Keratinocyte (primary cell): Measurements from ENCODE around the gene KCNJ12. TPM values are rescaled to one million over a fixed set of nuclear protein-coding genes. Genes with fewer than 3 reads are reported as not detected.
"Not testable (repeated sequence)": the region's sequence is repeated elsewhere in the genome, so short reads cannot be mapped to it uniquely, and the experiment has no call there.

Experiments
- DNase-seq: peaks from one replicate; pipeline ENCODE4 v3.0.0-alpha.2; 2011; ENCODE audit warnings: low read depth, missing footprints, low spot score
- FAIRE-seq: peaks from 2 replicates; lab custom pipeline; 2011; peaks lifted over from hg19 to GRCh38; lab: Jason Lieb, UNC
- H2AFZ ChIP-seq: 2 replicates; pipeline ENCODE4 v1.6.0; 2012; ENCODE audit warnings: low read length, control low read depth, inconsistent platforms; ENCODE audit not compliant: control insufficient read depth
- H3K27ac ChIP-seq: 2 replicates; pipeline ENCODE4 v1.5.1; 2011; ENCODE audit warnings: low read length; ENCODE audit not compliant: control insufficient read depth, insufficient read depth
- H3K27me3 ChIP-seq: 3 replicates; pipeline ENCODE4 v1.6.0; 2011; ENCODE audit warnings: low read length; ENCODE audit not compliant: control insufficient read depth, insufficient read depth; ENCODE audit errors: extremely low read depth
- H3K36me3 ChIP-seq, 2 experiments: 2 replicates in 1 of 2; 3 replicates in 1 of 2; pipeline ENCODE4 v1.5.1; 2011; ENCODE audit warnings: low read length in 2 of 2, mild to moderate bottlenecking in 1 of 2; ENCODE audit not compliant: control insufficient read depth in 2 of 2, insufficient read depth in 2 of 2; ENCODE audit errors: extremely low read depth in 1 of 2
- H3K4me1 ChIP-seq: 3 replicates; pipeline ENCODE4 v1.5.1; 2011; ENCODE audit warnings: low read length; ENCODE audit not compliant: control insufficient read depth, insufficient read depth; ENCODE audit errors: extremely low read depth
- H3K4me2 ChIP-seq: 3 replicates; pipeline ENCODE4 v1.6.0; 2011; ENCODE audit warnings: low read depth, low read length; ENCODE audit not compliant: control insufficient read depth, insufficient read depth; ENCODE audit errors: extremely low read depth
- H3K4me3 ChIP-seq, 3 experiments: fragments of 200-600 bp in 1 of 3; sonication (generic) in 1 of 3; 2 replicates in 2 of 3; 3 replicates in 1 of 3; pipeline ENCODE4 v1.5.1; 2011 to 2016; ENCODE audit warnings: low read length in 3 of 3, mild to moderate bottlenecking in 3 of 3, control low read depth in 2 of 3, inconsistent platforms in 1 of 3, low read depth in 1 of 3, mixed read lengths in 1 of 3, mixed run types in 1 of 3, moderate library complexity in 1 of 3; ENCODE audit not compliant: control insufficient read depth in 2 of 3, insufficient read depth in 2 of 3; ENCODE audit errors: extremely low read depth in 1 of 3
- H3K79me2 ChIP-seq: 2 replicates; pipeline ENCODE4 v1.6.0; 2012; ENCODE audit warnings: low read length; ENCODE audit not compliant: control insufficient read depth, insufficient read depth
- H3K9ac ChIP-seq: 3 replicates; pipeline ENCODE4 v1.6.0; 2011; ENCODE audit warnings: low read length; ENCODE audit not compliant: control insufficient read depth, insufficient read depth; ENCODE audit errors: extremely low read depth
- H3K9me1 ChIP-seq: 3 replicates; pipeline ENCODE4 v1.6.0; 2011; ENCODE audit warnings: low read length; ENCODE audit not compliant: control insufficient read depth, insufficient read depth; ENCODE audit errors: extremely low read depth
- H3K9me3 ChIP-seq: 2 replicates; pipeline ENCODE4 v1.5.1; 2012; ENCODE audit warnings: low read depth, low read length; ENCODE audit not compliant: control insufficient read depth
- H4K20me1 ChIP-seq: 3 replicates; pipeline ENCODE4 v1.6.0; 2011; ENCODE audit warnings: low read length; ENCODE audit not compliant: control insufficient read depth, insufficient read depth; ENCODE audit errors: extremely low read depth
- EZH2 ChIP-seq: IDR thresholded peaks from one replicate; pipeline ENCODE4 v1.6.1; 2012; ENCODE audit warnings: inconsistent platforms, mild to moderate bottlenecking, low read length, moderate library complexity
- dilution Hi-C: fragments of 300-500 bp; cut with MboI; formaldehyde crosslinking; loops from one replicate; pipeline ENCODE4 v1.7.0; 2020; ENCODE audit warnings: low sequenced_read_pairs; ENCODE audit not compliant: extremely low pct_ligation_motif_present
- polyA plus RNA-seq, 5 experiments: library from polyadenylated mRNA; depleted of rRNA in 3 of 5; stranded (reverse) in 3 of 5; stranded (forward) in 1 of 5; unstranded in 1 of 5; fragments of >200 nt; gene quantifications; 1 replicate in 1 of 5; 2 replicates in 3 of 5; 3 replicates in 1 of 5; pipeline versions ENCODE4 v1.2.1 to v1.2.3, GENCODE V29; 2011 to 2012; ENCODE audit warnings: missing spikeins in 2 of 5, low read depth in 1 of 5, low replicate concordance in 1 of 5
- TF ChIP-seq, protein P1 (sequence below), 3 experiments: IDR thresholded peaks in 1 of 3; conservative IDR thresholded peaks in 1 of 3; optimal IDR thresholded peaks in 1 of 3; 2 replicates in 2 of 3; 3 replicates in 1 of 3; pipeline versions ENCODE3 to v1.5.1; 2011; ENCODE audit warnings: low read length in 3 of 3, mild to moderate bottlenecking in 3 of 3, moderate library complexity in 2 of 3, control low read depth in 1 of 3, inconsistent platforms in 1 of 3; ENCODE audit not compliant: insufficient read depth in 2 of 3; ENCODE audit errors: extremely low read depth in 1 of 3

Gene KCNJ12
- polyA plus RNA-seq, 1 donor (not counting 4 experiments of a cell fraction or from before 2014, with no cell fraction given) = 0.04 TPM

DNA sequence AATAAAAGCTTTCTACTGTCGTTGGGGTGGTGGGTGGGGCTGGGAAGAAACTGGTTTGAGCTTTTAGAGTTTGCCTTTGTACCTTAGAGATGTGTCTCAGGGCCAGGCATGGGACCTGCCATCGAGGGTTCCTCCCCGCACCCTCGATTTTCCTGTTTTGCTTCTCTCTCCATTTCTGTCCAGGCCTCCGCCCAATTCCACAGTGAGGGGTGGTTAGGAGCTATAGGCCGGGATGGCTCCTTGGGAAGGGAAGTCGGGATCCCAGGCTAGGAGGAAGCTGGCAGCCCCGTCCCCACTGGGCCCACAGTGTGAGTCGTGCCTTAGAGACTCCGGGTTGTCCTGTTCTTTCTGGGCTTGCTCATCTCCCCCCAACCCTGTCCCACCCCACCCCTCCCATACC lies 41.2 kb downstream of the KCNJ12 start:
- not testable (repeated sequence) for DNase-seq, H3K36me3 ChIP-seq, H4K20me1 ChIP-seq, H3K79me2 ChIP-seq, H3K27me3 ChIP-seq, H3K9me3 ChIP-seq, H3K27ac ChIP-seq, H3K9me1 ChIP-seq, H3K4me3 ChIP-seq, FAIRE-seq, H3K4me1 ChIP-seq, H2AFZ ChIP-seq, H3K9ac ChIP-seq, H3K4me2 ChIP-seq
- dilution Hi-C loops = loop anchor here (25.0 kb wide), 1 partner anchor 270 kb away; the partner anchor contains the start of gene KCNJ18

DNA sequence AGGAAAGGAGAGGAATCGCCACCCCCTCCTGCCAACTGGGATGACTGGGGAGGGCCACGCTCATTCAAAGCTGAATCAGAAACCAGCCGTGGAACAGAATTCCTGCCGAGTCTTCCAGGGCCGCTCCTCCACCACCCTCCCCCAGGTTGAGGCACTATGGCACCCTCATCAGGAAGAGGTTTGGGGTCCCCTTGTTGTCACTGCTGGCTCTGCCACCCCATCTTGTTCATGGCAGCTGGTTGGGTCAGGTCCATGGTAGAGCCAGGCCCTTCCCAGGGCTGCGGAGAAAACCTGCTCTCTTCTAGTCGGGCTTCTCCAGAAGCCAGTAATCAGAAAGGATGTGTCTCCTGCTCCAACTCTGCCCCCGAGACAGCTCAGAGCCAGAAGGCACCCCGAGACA lies 41.8 kb downstream of the KCNJ12 start:
- H2AFZ ChIP-seq = no peak overlapping the region
- no peaks in the 10 kb centered on the region for H3K36me3 ChIP-seq
- H3K4me1 ChIP-seq = no peaks in the 10 kb centered on the region
- FAIRE-seq = no peak
- DNase-seq = no peak
- H3K4me2 ChIP-seq = no peak overlapping the region
- dilution Hi-C loops = loop anchor here (25.0 kb wide), 1 partner anchor 269 kb away; the partner anchor contains the start of gene KCNJ18
- H3K9me3 ChIP-seq = no peaks in the 10 kb centered on the region
- H3K4me3 ChIP-seq = no peak overlapping the region
- no peak for TF ChIP-seq EZH2
- TF ChIP-seq, protein P1, sequence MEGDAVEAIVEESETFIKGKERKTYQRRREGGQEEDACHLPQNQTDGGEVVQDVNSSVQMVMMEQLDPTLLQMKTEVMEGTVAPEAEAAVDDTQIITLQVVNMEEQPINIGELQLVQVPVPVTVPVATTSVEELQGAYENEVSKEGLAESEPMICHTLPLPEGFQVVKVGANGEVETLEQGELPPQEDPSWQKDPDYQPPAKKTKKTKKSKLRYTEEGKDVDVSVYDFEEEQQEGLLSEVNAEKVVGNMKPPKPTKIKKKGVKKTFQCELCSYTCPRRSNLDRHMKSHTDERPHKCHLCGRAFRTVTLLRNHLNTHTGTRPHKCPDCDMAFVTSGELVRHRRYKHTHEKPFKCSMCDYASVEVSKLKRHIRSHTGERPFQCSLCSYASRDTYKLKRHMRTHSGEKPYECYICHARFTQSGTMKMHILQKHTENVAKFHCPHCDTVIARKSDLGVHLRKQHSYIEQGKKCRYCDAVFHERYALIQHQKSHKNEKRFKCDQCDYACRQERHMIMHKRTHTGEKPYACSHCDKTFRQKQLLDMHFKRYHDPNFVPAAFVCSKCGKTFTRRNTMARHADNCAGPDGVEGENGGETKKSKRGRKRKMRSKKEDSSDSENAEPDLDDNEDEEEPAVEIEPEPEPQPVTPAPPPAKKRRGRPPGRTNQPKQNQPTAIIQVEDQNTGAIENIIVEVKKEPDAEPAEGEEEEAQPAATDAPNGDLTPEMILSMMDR (optimal IDR thresholded peaks at IDR 0.05 in 1 of 3, IDR thresholded peaks at IDR 0.05 in 1 of 3, conservative IDR thresholded peaks at IDR 0.05 in 1 of 3; ENCODE audit: extremely low read depth in 1 of 3, insufficient read depth in 2 of 3, low read length in 3 of 3) = no peak
- no peaks in the 10 kb centered on the region for H3K79me2 ChIP-seq
- H4K20me1 ChIP-seq = no peaks in the 10 kb centered on the region
- H3K9ac ChIP-seq = no peak overlapping the region
- H3K27ac ChIP-seq = no peak overlapping the region
- no peaks in the 10 kb centered on the region for H3K9me1 ChIP-seq
- H3K27me3 ChIP-seq = no peaks in the 10 kb centered on the region
